GM12878 (cell line): ENCODE data around the gene RUNX3. TPM values are rescaled to one million over a fixed set of nuclear protein-coding genes. Genes with fewer than 3 reads are reported as not detected.

Experiments
- BCL11A ChIP-seq: IDR thresholded peaks from 2 replicates; pipeline ENCODE4 v1.6.1; 2011; ENCODE audit warnings: low read depth, low read length
- BCLAF1 ChIP-seq: fragments of 450-650 bp; IDR thresholded peaks from 2 replicates; pipeline ENCODE4 v1.6.1; 2017; ENCODE audit warnings: antibody characterized with exemption, mild to moderate bottlenecking, moderate library complexity
- BRCA1 ChIP-seq: IDR thresholded peaks from 2 replicates; pipeline ENCODE4 v1.6.1; 2011; ENCODE audit warnings: low read depth, low read length, improper control_type of control experiment
- CHD1 ChIP-seq: IDR thresholded peaks from 2 replicates; pipeline ENCODE4 v1.6.1; 2012; ENCODE audit warnings: low read depth, low read length, improper control_type of control experiment
- EP300 ChIP-seq, 2 experiments: fragments of 150-350 bp in 1 of 2; IDR thresholded peaks; 2 replicates each; pipeline ENCODE4 v1.6.1; 2011 to 2012; ENCODE audit warnings: low read depth in 2 of 2, low read length in 2 of 2, borderline replicate concordance in 1 of 2, improper control_type of control experiment in 1 of 2, inconsistent platforms in 1 of 2; ENCODE audit not compliant: control insufficient read depth in 1 of 2
- IRF5 ChIP-seq: fragments of 450-650 bp; IDR thresholded peaks from 2 replicates; pipeline ENCODE4 v1.6.1; 2017; ENCODE audit warnings: borderline replicate concordance
- KLF5 ChIP-seq: fragments of 450-650 bp; IDR thresholded peaks from 2 replicates; pipeline ENCODE4 v1.6.1; 2014; ENCODE audit warnings: mild to moderate bottlenecking; ENCODE audit not compliant: partially characterized antibody
- NR2C2 ChIP-seq: IDR thresholded peaks from 2 replicates; pipeline ENCODE4 v1.6.1; 2011; ENCODE audit warnings: borderline replicate concordance, low read depth; ENCODE audit not compliant: control insufficient read depth, insufficient read length
- PBX3 ChIP-seq: IDR thresholded peaks from 2 replicates; pipeline ENCODE4 v1.6.1; 2011; ENCODE audit warnings: mild to moderate bottlenecking, low read depth, low read length, moderate library complexity; ENCODE audit not compliant: insufficient replicate concordance
- PML ChIP-seq: IDR thresholded peaks from 2 replicates; pipeline ENCODE4 v1.6.1; 2012; ENCODE audit warnings: low read length, inconsistent platforms
- REST ChIP-seq: IDR thresholded peaks from 2 replicates; pipeline ENCODE4 v1.6.1; 2012; ENCODE audit warnings: mild to moderate bottlenecking, low read depth, low read length
- RFX5 ChIP-seq: IDR thresholded peaks from 2 replicates; pipeline ENCODE4 v1.6.1; 2011; ENCODE audit warnings: low read depth, low read length, improper control_type of control experiment
- RUNX3 ChIP-seq: IDR thresholded peaks from 2 replicates; pipeline ENCODE4 v1.6.1; 2012; ENCODE audit warnings: low read length, inconsistent platforms
- SMAD5 ChIP-seq: IDR thresholded peaks from 2 replicates; pipeline ENCODE4 v1.6.1; 2016; ENCODE audit warnings: antibody characterized with exemption, low read depth
- SMARCA5 ChIP-seq: fragments of 450-650 bp; IDR thresholded peaks from 2 replicates; pipeline ENCODE4 v1.6.1; 2017; ENCODE audit warnings: mild to moderate bottlenecking
- TAF1 ChIP-seq: IDR thresholded peaks from 2 replicates; pipeline ENCODE4 v1.6.1; 2011; ENCODE audit warnings: mild to moderate bottlenecking, low read depth, low read length, borderline replicate concordance
- YBX1 ChIP-seq: fragments of 450-650 bp; IDR thresholded peaks from 2 replicates; pipeline ENCODE4 v1.6.1; 2016; ENCODE audit warnings: antibody characterized with exemption
- ZBTB4 ChIP-seq: fragments of 450-650 bp; formaldehyde crosslinking; IDR thresholded peaks from 2 replicates; pipeline ENCODE4 v1.4.0; 2022; ENCODE audit warnings: mild to moderate bottlenecking, moderate library complexity
- polyA plus RNA-seq, 11 experiments: library from polyadenylated mRNA; depleted of rRNA in 4 of 11; unstranded in 6 of 11; stranded (reverse) in 5 of 11; fragments of >200 nt; fragmentation: Nextera tagmentation in 4 of 11; fragmentation: Illumina TruSeq in 1 of 11; extraction: Ambion mirVana in 4 of 11; extraction: Trizol in 1 of 11; gene quantifications; 1 replicate in 1 of 11; 2 replicates in 10 of 11; pipeline versions ENCODE4 v1.2.1 to v1.2.3, GENCODE V29; 2011 to 2016; ENCODE audit warnings: inconsistent platforms in 2 of 11, missing spikeins in 2 of 11, low read depth in 1 of 11
- total RNA-seq, 4 experiments: library from RNA; depleted of rRNA in 3 of 4; stranded (reverse); fragments of >200 nt in 3 of 4; fragmentation: Illumina TruSeq in 1 of 4; extraction: Trizol in 1 of 4; gene quantifications; 2 replicates each; pipeline versions ENCODE4 v1.2.1 to v1.2.3, GENCODE V29; 2013 to 2021

The RUNX3 gene
- total and polyA plus RNA-seq, 10 of the 15 experiments (the other 5 are each of a cell fraction or from before 2014, with no cell fraction given), result 19.0 to 151 (median 31.4) TPM

DNA sequence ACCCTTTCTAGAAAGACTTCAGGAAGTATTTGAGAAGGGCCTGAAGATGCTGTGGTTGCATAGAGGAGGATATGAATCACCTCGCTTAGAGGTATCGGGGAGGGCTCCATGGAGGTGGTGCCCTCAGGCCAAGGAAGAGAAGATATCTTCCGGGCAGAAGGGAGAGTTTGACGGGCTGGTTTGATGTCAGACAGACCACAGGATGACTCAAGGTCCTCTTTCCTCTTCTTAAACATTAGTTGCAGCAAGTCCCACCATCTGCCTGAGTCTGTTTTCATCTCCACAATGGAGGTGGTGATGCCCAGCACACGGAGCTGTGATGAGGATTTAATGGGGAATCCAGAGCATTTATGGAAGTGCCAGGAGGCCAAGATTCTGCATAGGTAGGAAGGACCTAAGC, 25.1 kb upstream of the RUNX3 start (continued):
- TF ChIP-seq BCLAF1, result no peak
- TF ChIP-seq YBX1, result no peak
- no peak for TF ChIP-seq KLF5
- TF ChIP-seq SMARCA5, result no peak
- peak; percentile 89 for TF ChIP-seq RUNX3
- no peak for TF ChIP-seq REST
- no peak for TF ChIP-seq BRCA1
- no peak for TF ChIP-seq PBX3
- TF ChIP-seq BCL11A, result no peak
- no peak for TF ChIP-seq SMAD5
- no peak for TF ChIP-seq TAF1
- no peak for TF ChIP-seq NR2C2
- TF ChIP-seq ZBTB4 (CRISPR knock-in tag), result no peak
- TF ChIP-seq EP300 (IDR thresholded peaks at IDR 0.05; ENCODE audit: borderline replicate concordance in 1 of 2, control insufficient read depth in 1 of 2, low read depth in 2 of 2, low read length in 2 of 2), result no peak
- no peak for TF ChIP-seq IRF5
- no peak; the same call in 1 of the 2 replicates for TF ChIP-seq PML
- no peak for TF ChIP-seq RFX5
- TF ChIP-seq CHD1, result no peak
